Panc1 (cell line): ENCODE data around the gene TNNC2. TPM values are rescaled to one million over a fixed set of nuclear protein-coding genes. Genes with fewer than 3 reads are reported as not detected.

Source experiments
- ATAC-seq: fragments of 200-7000 bp; cut with Tn5 transposase; 2 replicates; pipeline ENCODE4 v1.9.1; 2020; ENCODE audit warnings: mild to moderate bottlenecking, moderate library complexity
- BruUV-seq: library from RNA; stranded (reverse); fragments of 400-500 nt; replicated peaks from 2 replicates; lab custom pipeline; 2021; lab: Mats Ljungman, UMichigan
- CTCF ChIA-PET: fragments of 300-600 bp; sonication (Branson Sonifier 250); formaldehyde crosslinking; loops from one replicate; lab custom pipeline; 2022; ENCODE audit warnings: antibody characterized with exemption; lab: Charles Lee
- POLR2A ChIA-PET: fragments of 300-600 bp; sonication (Branson Sonifier 250); formaldehyde crosslinking; loops from one replicate; lab custom pipeline; 2022; ENCODE audit warnings: antibody characterized with exemption; lab: Charles Lee
- DNase-seq: peaks from one replicate; pipeline ENCODE4 v3.0.0-alpha.2; 2010; ENCODE audit warnings: low read depth, low spot score
- H3K27ac ChIP-seq: 2 replicates; pipeline ENCODE4 v1.5.1; 2011; ENCODE audit warnings: mild to moderate bottlenecking, low read length, inconsistent platforms
- H3K27me3 ChIP-seq: fragments of 200-500 bp; sonication (Bioruptor generic); 2 replicates; pipeline ENCODE4 v1.6.0; 2014; ENCODE audit warnings: low read length, inconsistent platforms; ENCODE audit not compliant: control insufficient read depth, insufficient read depth
- H3K36me3 ChIP-seq: fragments of 200-500 bp; sonication (Bioruptor generic); 2 replicates; pipeline ENCODE4 v1.5.1; 2014; ENCODE audit warnings: inconsistent platforms, mild to moderate bottlenecking, low read length, moderate library complexity; ENCODE audit not compliant: control insufficient read depth, insufficient read depth
- H3K4me1 ChIP-seq: 2 replicates; pipeline ENCODE4 v1.5.1; 2011; ENCODE audit warnings: inconsistent platforms, mild to moderate bottlenecking, low read length, moderate library complexity; ENCODE audit not compliant: control insufficient read depth, insufficient read depth
- H3K4me3 ChIP-seq, 2 experiments: 2 replicates each; pipeline ENCODE4 v1.5.1; 2011 to 2012; ENCODE audit warnings: low read depth in 2 of 2, low read length in 2 of 2, mild to moderate bottlenecking in 2 of 2, inconsistent platforms in 1 of 2, moderate library complexity in 1 of 2
- H3K9me3 ChIP-seq: fragments of 200-500 bp; sonication (Bioruptor generic); 2 replicates; pipeline ENCODE4 v1.5.1; 2014; ENCODE audit warnings: low read depth, mild to moderate bottlenecking, inconsistent platforms, low read length, moderate library complexity; ENCODE audit not compliant: control insufficient read depth, insufficient read depth
- CTCF ChIP-seq: fragments of 450-650 bp; IDR thresholded peaks from 2 replicates; pipeline ENCODE4 v1.5.1; 2017; ENCODE audit warnings: mild to moderate bottlenecking
- POLR2AphosphoS5 ChIP-seq: IDR thresholded peaks from 2 replicates; pipeline ENCODE4 v1.6.1; 2012; ENCODE audit warnings: mild to moderate bottlenecking, low read depth, low read length, moderate library complexity
- REST ChIP-seq, 2 experiments: IDR thresholded peaks; 2 replicates each; pipeline ENCODE4 v1.6.1; 2011 to 2012; ENCODE audit warnings: low read depth in 2 of 2, control low read depth in 1 of 2, low read length in 1 of 2, mild to moderate bottlenecking in 1 of 2, moderate library complexity in 1 of 2; ENCODE audit not compliant: insufficient read depth in 1 of 2
- SIN3A ChIP-seq: IDR thresholded peaks from 2 replicates; pipeline ENCODE4 v1.6.1; 2012; ENCODE audit warnings: low read depth, mild to moderate bottlenecking, low read length, moderate library complexity, borderline replicate concordance; ENCODE audit not compliant: insufficient read depth
- TCF7L2 ChIP-seq: IDR thresholded peaks from 2 replicates; pipeline ENCODE4 v1.6.1; 2011; ENCODE audit warnings: mild to moderate bottlenecking, low read depth, low read length, inconsistent platforms
- in situ Hi-C: cut with HindIII; loops from 2 replicates; pipeline ENCODE4 v1.10.0; 2016; ENCODE audit warnings: low sequenced_read_pairs, low pct_unique_long_range_greater_than_20kb
- intact Hi-C: fragments of 100-400 bp; cut with micrococcal nuclease; formaldehyde crosslinking; loops from one replicate; pipeline ENCODE4 v1.10.0; 2022; ENCODE audit not compliant: unreplicated experiment
- total RNA-seq: library from RNA; stranded (reverse); gene quantifications from one replicate; pipeline ENCODE4 v1.2.1, GENCODE V29; 2021; ENCODE audit not compliant: unreplicated experiment

TNNC2 gene
- total RNA-seq, 1 experiment from 2014 or later: 0.26 TPM

GRCh38 chr20:45775411-45775810 lies 51.7 kb downstream of the TNNC2 start:
- DNase-seq (no peak), ATAC-seq (no peak)
- Histone ChIP-seq H3K27ac (no peak overlapping the region), H3K27me3 (no peaks in the 10 kb centered on the region), H3K4me1 (peaks cover 25% of the 10 kb centered on the region), H3K4me3 (no peak overlapping the region), H3K9me3 (no peaks in the 10 kb centered on the region), H3K36me3 (no peaks in the 10 kb centered on the region)
- no TSS peak for BruUV-seq
- intact Hi-C loops: loop anchor here (10.0 kb wide), 2 partner anchors 321 to 451 kb away; no protein-coding TSS in a partner anchor
- POLR2A ChIA-PET: no interaction called here
- CTCF ChIA-PET: no interaction called here
- TF ChIP-seq CTCF (no peak), SIN3A (no peak), POLR2AphosphoS5 (no peak), TCF7L2 (no peak), REST (IDR thresholded peaks at IDR 0.05; ENCODE audit: insufficient read depth in 1 of 2, low read depth in 2 of 2, low read length in 1 of 2) (no peak)
- in situ Hi-C loops: no loop called here

- no TSS peak for BruUV-seq
- Histone ChIP-seq H3K27me3 (no peaks in the 10 kb centered on the region), H3K36me3 (no peaks in the 10 kb centered on the region), H3K4me3 (no peak overlapping the region), H3K9me3 (no peaks in the 10 kb centered on the region), H3K4me1 (peaks cover 20% of the 10 kb centered on the region), H3K27ac (no peak overlapping the region)
- intact Hi-C loops (loop anchor here (10.0 kb wide), 2 partner anchors 320 to 450 kb away; no protein-coding TSS in a partner anchor), in situ Hi-C loops (no loop called here)
- ChIA-PET POLR2A (no interaction called here), CTCF (no interaction called here)
- ATAC-seq (no peak), DNase-seq (no peak)
- TF ChIP-seq POLR2AphosphoS5 (no peak), TCF7L2 (no peak), CTCF (no peak), SIN3A (no peak), REST (IDR thresholded peaks at IDR 0.05; ENCODE audit: insufficient read depth in 1 of 2, low read depth in 2 of 2, low read length in 1 of 2) (no peak)
Observed at GRCh38 chr20:45774945-45775344, 52.2 kb downstream of the TNNC2 start.

Other genes with a start within 250 kb of the TNNC2 start
- not detected for gene WFDC8, start 248.0 kb downstream of the TNNC2 start, total RNA-seq
- not detected for gene WFDC10A, start 197.6 kb downstream of the TNNC2 start, total RNA-seq
- gene WFDC9, start 196.0 kb downstream of the TNNC2 start, total RNA-seq: not detected
- not detected for gene WFDC11, start 157.1 kb downstream of the TNNC2 start, total RNA-seq
- gene WFDC13, start 125.3 kb downstream of the TNNC2 start, total RNA-seq: not detected
- gene WFDC10B, start 122.3 kb downstream of the TNNC2 start, total RNA-seq: not detected
- gene SPINT4, start 105.0 kb downstream of the TNNC2 start, total RNA-seq: not detected
- 1.1 TPM for gene WFDC3, start 35.4 kb downstream of the TNNC2 start, total RNA-seq
- 48.8 TPM for gene DNTTIP1, start 35.4 kb downstream of the TNNC2 start, total RNA-seq
- 173 TPM for gene UBE2C, start 14.7 kb downstream of the TNNC2 start, total RNA-seq
- gene SNX21, start 6.5 kb upstream of the TNNC2 start, total RNA-seq: 25.7 TPM
- 21.1 TPM for gene ACOT8, start 30.1 kb upstream of the TNNC2 start, total RNA-seq
- gene ZSWIM3, start 30.3 kb upstream of the TNNC2 start, total RNA-seq: 3.6 TPM
- 13.4 TPM for gene ZSWIM1, start 53.9 kb upstream of the TNNC2 start, total RNA-seq
- 1.8 TPM for gene SPATA25, start 60.3 kb upstream of the TNNC2 start, total RNA-seq
- 3.0 TPM for gene NEURL2, start 63.9 kb upstream of the TNNC2 start, total RNA-seq
- 232 TPM for gene CTSA, start 64.0 kb upstream of the TNNC2 start, total RNA-seq
- gene PLTP, start 84.8 kb upstream of the TNNC2 start, total RNA-seq: 17.7 TPM
- 24.6 TPM for gene PCIF1, start 107.4 kb upstream of the TNNC2 start, total RNA-seq
- gene ZNF335, start 144.9 kb upstream of the TNNC2 start, total RNA-seq: 31.1 TPM
- gene MMP9, start 181.6 kb upstream of the TNNC2 start, total RNA-seq: 0.26 TPM
- gene SLC12A5, start 201.9 kb upstream of the TNNC2 start, total RNA-seq: 11.8 TPM